OCI-LY1 (cell line): Measurements from ENCODE around the gene HSP90AA1.

Source experiments
- CTCF ChIP-seq: fragments of 200-600 bp; sonication (generic), shearing (Covaris generic); IDR thresholded peaks from 2 replicates; pipeline ENCODE4 v1.5.1; 2017; ENCODE audit warnings: mild to moderate bottlenecking, antibody characterized with exemption, low read length, moderate library complexity, mixed read lengths
- EZH2 ChIP-seq: fragments of 200-600 bp; sonication (generic), shearing (Covaris generic); IDR thresholded peaks from 2 replicates; pipeline ENCODE4 v1.8.0; 2017; ENCODE audit warnings: borderline replicate concordance, mixed run types, mild to moderate bottlenecking, antibody characterized with exemption, low read length, moderate library complexity, mixed read lengths

GRCh38 chr14:102079700-102079979 is 7.2 kb downstream of the HSP90AA1 start:
- TF ChIP-seq CTCF (no peak), EZH2 (no peak)
